Naive thymus-derived CD8-positive, alpha-beta T cell (primary cell): ENCODE data around the gene GRAMD2B. TPM values are rescaled to one million over a fixed set of nuclear protein-coding genes. Genes with fewer than 3 reads are reported as not detected.
"Not testable (repeated sequence)": the region's sequence is repeated elsewhere in the genome, so short reads cannot be mapped to it uniquely, and the experiment has no call there.

Experiments used
- ATAC-seq, 2 donors: fragments of 150-1000 bp; cut with Tn5 transposase in 1 of 2; sonication (Bioruptor Pico), chemical (Tn5 transposase) in 1 of 2; 1 replicate in 1 of 2; 2 replicates in 1 of 2; pipeline ENCODE4 v1.10.0; 2021; ENCODE audit warnings: mild to moderate bottlenecking in 2 of 2, moderate library complexity in 2 of 2
- POLR2A ChIA-PET: fragments of 350-600 bp; sonication (Branson Sonifier 250); formaldehyde crosslinking; loops from one replicate; lab custom pipeline; 2021; ENCODE audit warnings: antibody characterized with exemption; lab: Charles Lee
- DNase-seq, 10 donors: peaks; one replicate each; pipeline versions ENCODE4 v3.0.0 to v3.0.0-alpha.2; 2020 to 2022
- H3K27ac Mint-ChIP-seq, 10 donors: one replicate each; pipeline ENCODE4 v1.8.0; 2020 to 2022; ENCODE audit warnings: mild to moderate bottlenecking in 10 of 10, mixed read lengths in 10 of 10, moderate library complexity in 4 of 10, inconsistent platforms in 1 of 10
- H3K27me3 Mint-ChIP-seq, 5 donors: one replicate each; pipeline ENCODE4 v1.8.0; 2021 to 2022; ENCODE audit warnings: mixed read lengths in 5 of 5
- H3K36me3 Mint-ChIP-seq, 3 donors: one replicate each; pipeline ENCODE4 v1.8.0; 2020 to 2022; ENCODE audit warnings: mixed read lengths in 3 of 3, mild to moderate bottlenecking in 2 of 3, inconsistent platforms in 1 of 3
- H3K4me1 Mint-ChIP-seq, 4 donors: one replicate each; pipeline ENCODE4 v1.8.0; 2021 to 2022; ENCODE audit warnings: mixed read lengths in 4 of 4
- H3K4me3 Mint-ChIP-seq, 10 donors: one replicate each; pipeline ENCODE4 v1.8.0; 2020 to 2022; ENCODE audit warnings: mild to moderate bottlenecking in 10 of 10, mixed read lengths in 10 of 10, moderate library complexity in 6 of 10, inconsistent platforms in 1 of 10
- H3K9me3 Mint-ChIP-seq, 9 donors: one replicate each; pipeline ENCODE4 v1.8.0; 2020 to 2022; ENCODE audit warnings: mixed read lengths in 9 of 9, mild to moderate bottlenecking in 3 of 9, inconsistent platforms in 1 of 9, moderate library complexity in 1 of 9
- polyA plus RNA-seq, 3 donors: library from polyadenylated mRNA; unstranded; fragments of 300-500 nt; fragmentation: Illumina TruSeq; gene quantifications; one replicate each; pipeline ENCODE4 v1.2.3, GENCODE V29; 2021
- total RNA-seq, 8 experiments: library from RNA in 2 of 8; stranded (reverse) in 2 of 8; gene quantifications; one replicate each; pipeline ENCODE4 v1.2.3 and lab custom pipeline; 2021 to 2026

GRAMD2B gene
- total and polyA plus RNA-seq, 5 experiments from 2014 or later, result 5.0 to 7.1 (median 6.0) TPM

GRCh38 chr5:126455264-126455663 lies 32.1 kb downstream of the GRAMD2B start:
- H3K27me3 Mint-ChIP-seq, result no peaks in the 10 kb centered on the region
- POLR2A ChIA-PET, result no interaction called here
- DNase-seq, result no peak
- H3K4me3 Mint-ChIP-seq, result no peak overlapping the region
- no peak for ATAC-seq
- peaks cover 0 to 20% (median 9%) of the 10 kb centered on the region in 3 donors for H3K36me3 Mint-ChIP-seq
- H3K4me1 Mint-ChIP-seq, result peaks cover 20 to 48% (median 32%) of the 10 kb centered on the region in 4 donors
- no peaks in the 10 kb centered on the region for H3K9me3 Mint-ChIP-seq
- peak overlapping the region in 3 of 10 donors; percentile 4 to 41 (median 37) for H3K27ac Mint-ChIP-seq

GRCh38 chr5:126455728-126456127 lies 32.5 kb downstream of the GRAMD2B start:
- peak overlapping the region in 1 of 10 donors; percentile 37 for H3K27ac Mint-ChIP-seq
- H3K4me3 Mint-ChIP-seq, result no peak overlapping the region
- no peaks in the 10 kb centered on the region for H3K9me3 Mint-ChIP-seq
- no peaks in the 10 kb centered on the region for H3K27me3 Mint-ChIP-seq
- peaks cover 0 to 23% (median 12%) of the 10 kb centered on the region in 3 donors for H3K36me3 Mint-ChIP-seq
- ATAC-seq, result no peak
- peaks cover 23 to 48% (median 28%) of the 10 kb centered on the region in 4 donors for H3K4me1 Mint-ChIP-seq
- DNase-seq, result no peak
- POLR2A ChIA-PET, result no interaction called here

- H3K36me3 Mint-ChIP-seq, result peaks cover 0 to 24% (median 12%) of the 10 kb centered on the region in 3 donors
- POLR2A ChIA-PET, result interaction anchor here (0.7 kb wide), 1 partner anchor 33 kb away, joined by 3 read pairs; the partner anchor contains the start of gene GRAMD2B
- H3K27ac Mint-ChIP-seq, result peak overlapping the region in 2 of 10 donors; percentile 61 to 71
- DNase-seq (no peak), ATAC-seq (no peak)
- H3K9me3 Mint-ChIP-seq, result no peaks in the 10 kb centered on the region
- H3K4me1 Mint-ChIP-seq, result peaks cover 22 to 47% (median 22%) of the 10 kb centered on the region in 4 donors
- no peaks in the 10 kb centered on the region for H3K27me3 Mint-ChIP-seq
- no peak overlapping the region for H3K4me3 Mint-ChIP-seq
Measured at GRCh38 chr5:126456217-126456820, 33.1 kb downstream of the GRAMD2B start.

- POLR2A ChIA-PET, result no interaction called here
- Mint-ChIP-seq H3K4me1 (peaks cover 14 to 57% (median 26%) of the 10 kb centered on the region in 4 donors), H3K27me3 (no peaks in the 10 kb centered on the region), H3K27ac (peak overlapping the region in 1 of 10 donors; percentile 94), H3K9me3 (no peaks in the 10 kb centered on the region), H3K36me3 (peaks cover 0 to 23% (median 10%) of the 10 kb centered on the region in 3 donors), H3K4me3 (no peak overlapping the region)
- DNase-seq, result no peak
- no peak for ATAC-seq
Measured at GRCh38 chr5:126460459-126460858, 37.2 kb downstream of the GRAMD2B start.

GRCh38 chr5:126460977-126461376 lies 37.8 kb downstream of the GRAMD2B start:
- H3K36me3 Mint-ChIP-seq, result peaks cover 0 to 28% (median 10%) of the 10 kb centered on the region in 3 donors
- DNase-seq, result no peak
- peaks cover 14 to 53% (median 26%) of the 10 kb centered on the region in 4 donors for H3K4me1 Mint-ChIP-seq
- H3K4me3 Mint-ChIP-seq, result no peak overlapping the region
- POLR2A ChIA-PET, result no interaction called here
- H3K27ac Mint-ChIP-seq, result peak overlapping the region in 1 of 10 donors; percentile 94
- H3K27me3 Mint-ChIP-seq, result no peaks in the 10 kb centered on the region
- no peaks in the 10 kb centered on the region for H3K9me3 Mint-ChIP-seq
- no peak for ATAC-seq

GRCh38 chr5:126461838-126462237 lies 38.6 kb downstream of the GRAMD2B start:
- no peak for ATAC-seq
- POLR2A ChIA-PET, result no interaction called here
- no peak for DNase-seq
- H3K4me1 Mint-ChIP-seq, result peaks cover 14 to 45% (median 23%) of the 10 kb centered on the region in 4 donors
- H3K27ac Mint-ChIP-seq, result peak overlapping the region in 2 of 10 donors; percentile 15 to 35
- H3K36me3 Mint-ChIP-seq, result peaks cover 0 to 31% (median 17%) of the 10 kb centered on the region in 3 donors
- no peaks in the 10 kb centered on the region for H3K9me3 Mint-ChIP-seq
- H3K27me3 Mint-ChIP-seq, result no peaks in the 10 kb centered on the region
- no peak overlapping the region for H3K4me3 Mint-ChIP-seq

- ATAC-seq, result no peak
Measured at GRCh38 chr5:126462239-126463014, 39.2 kb downstream of the GRAMD2B start.

GRCh38 chr5:126464016-126464415 lies 40.8 kb downstream of the GRAMD2B start:
- Mint-ChIP-seq H3K4me1 (peaks cover 14 to 45% (median 23%) of the 10 kb centered on the region in 4 donors), H3K9me3 (no peaks in the 10 kb centered on the region), H3K4me3 (no peak overlapping the region), H3K27ac (peak overlapping the region in 8 of 10 donors; percentile 0 to 73 (median 38)), H3K27me3 (no peaks in the 10 kb centered on the region), H3K36me3 (peaks cover 0 to 32% (median 16%) of the 10 kb centered on the region in 3 donors)
- POLR2A ChIA-PET, result interaction anchor here (1.6 kb wide), 1 partner anchor 14 kb away, joined by 5 read pairs; no protein-coding TSS in a partner anchor
- ATAC-seq, result peak; percentile 42 to 75
- peak in 2 of 10 donors; percentile 11 to 15 for DNase-seq

More at GRCh38 chr5:126462239-126463014, 39.2 kb downstream of the GRAMD2B start:
- Mint-ChIP-seq H3K27ac (peak overlapping the region in 7 of 10 donors; percentile 2 to 53 (median 28)), H3K9me3 (no peaks in the 10 kb centered on the region), H3K27me3 (no peaks in the 10 kb centered on the region), H3K36me3 (peaks cover 0 to 28% (median 16%) of the 10 kb centered on the region in 3 donors), H3K4me1 (peaks cover 14 to 45% (median 23%) of the 10 kb centered on the region in 4 donors), H3K4me3 (no peak overlapping the region)
- POLR2A ChIA-PET, result no interaction called here
- DNase-seq, result no peak

- POLR2A ChIA-PET, result interaction anchor here (1.6 kb wide), 1 partner anchor 15 kb away, joined by 5 read pairs; no protein-coding TSS in a partner anchor
- Mint-ChIP-seq H3K27me3 (no peaks in the 10 kb centered on the region), H3K36me3 (peaks cover 0 to 35% (median 19%) of the 10 kb centered on the region in 3 donors), H3K4me1 (peaks cover 14 to 45% (median 23%) of the 10 kb centered on the region in 4 donors), H3K4me3 (no peak overlapping the region), H3K27ac (peak overlapping the region in 2 of 10 donors; percentile 66 to 73), H3K9me3 (no peaks in the 10 kb centered on the region)
- DNase-seq (no peak), ATAC-seq (no peak)
Measured at GRCh38 chr5:126464959-126465358, 41.8 kb downstream of the GRAMD2B start.

- Mint-ChIP-seq H3K27me3 (no peaks in the 10 kb centered on the region), H3K36me3 (peaks cover 0 to 44% (median 28%) of the 10 kb centered on the region in 3 donors), H3K4me1 (peaks cover 6 to 23% (median 14%) of the 10 kb centered on the region in 4 donors), H3K4me3 (no peak overlapping the region), H3K9me3 (no peaks in the 10 kb centered on the region), H3K27ac (no peak overlapping the region)
- POLR2A ChIA-PET, result no interaction called here
- DNase-seq (no peak), ATAC-seq (no peak)
Measured at GRCh38 chr5:126468091-126468490, 44.9 kb downstream of the GRAMD2B start.

GRCh38 chr5:126469536-126470316 lies 46.5 kb downstream of the GRAMD2B start:
- Mint-ChIP-seq H3K9me3 (no peaks in the 10 kb centered on the region), H3K27me3 (no peaks in the 10 kb centered on the region), H3K4me1 (peaks cover 0 to 7% (median 3%) of the 10 kb centered on the region in 4 donors), H3K4me3 (no peak overlapping the region), H3K27ac (no peak overlapping the region), H3K36me3 (peaks cover 5 to 47% (median 33%) of the 10 kb centered on the region in 3 donors)
- POLR2A ChIA-PET, result no interaction called here
- ATAC-seq, result no peak
- no peak for DNase-seq

GRCh38 chr5:126470529-126470928 lies 47.3 kb downstream of the GRAMD2B start:
- H3K4me3 Mint-ChIP-seq, H3K9me3 Mint-ChIP-seq, H3K27me3 Mint-ChIP-seq, H3K4me1 Mint-ChIP-seq, DNase-seq, H3K27ac Mint-ChIP-seq, POLR2A ChIA-PET, ATAC-seq: not testable (repeated sequence)
- H3K36me3 Mint-ChIP-seq, result peaks cover 5 to 51% (median 37%) of the 10 kb centered on the region in 3 donors
